Fibroblast of villous mesenchyme (primary cell): ENCODE data around the gene EEF1A1. TPM values are rescaled to one million over a fixed set of nuclear protein-coding genes. Genes with fewer than 3 reads are reported as not detected.
"Not testable (repeated sequence)": the region's sequence is repeated elsewhere in the genome, so short reads cannot be mapped to it uniquely, and the experiment has no call there.

Experiments
- DNase-seq: peaks from one replicate; pipeline ENCODE4 v3.0.0-alpha.2; 2010; ENCODE audit warnings: low read depth
- H3K4me3 ChIP-seq: 2 replicates; pipeline ENCODE4 v1.5.1; 2011; ENCODE audit warnings: low read depth, mild to moderate bottlenecking, low read length
- CTCF ChIP-seq: IDR thresholded peaks from 2 replicates; pipeline ENCODE4 v1.5.1; 2012; ENCODE audit warnings: low read depth, mild to moderate bottlenecking, low read length; ENCODE audit not compliant: insufficient read depth
- total RNA-seq: library from RNA; depleted of rRNA; stranded (reverse); fragments of >200 nt; gene quantifications from 2 replicates; pipeline ENCODE4 v1.2.3, GENCODE V29; 2012

Gene EEF1A1
- 14,096 and 18,582 TPM in 2 replicates for total RNA-seq

GRCh38 chr6:73520688-73521350 lies at the start of gene EEF1A1:
Gene EEF1A1 (minus strand): TSS chr6:73521032. CDS start chr6:73520026, 1,006 bp downstream.
- TF ChIP-seq CTCF, result no peak
- DNase-seq, result peak; percentile 100

GRCh38 chr6:73569121-73569520 lies 48.3 kb upstream of the EEF1A1 start:
- no peak overlapping the region for H3K4me3 ChIP-seq
- TF ChIP-seq CTCF, result no peak
- no peak for DNase-seq

More at GRCh38 chr6:73520688-73521350, at the start of gene EEF1A1:
- peak within 1 kb of the TSS; percentile 80 for H3K4me3 ChIP-seq

- H3K4me3 ChIP-seq, result no peak overlapping the region
- no peak for TF ChIP-seq CTCF
- DNase-seq, result peak; percentile 72
Observed at GRCh38 chr6:73566954-73567591, 46.2 kb upstream of the EEF1A1 start.

GRCh38 chr6:73566486-73566871 lies 45.6 kb upstream of the EEF1A1 start:
- DNase-seq, H3K4me3 ChIP-seq: not testable (repeated sequence)

GRCh38 chr6:73565767-73566485 lies 45.1 kb upstream of the EEF1A1 start:
- DNase-seq, result no peak
- TF ChIP-seq CTCF, result no peak
- no peak overlapping the region for H3K4me3 ChIP-seq

GRCh38 chr6:73564578-73565345 lies 43.9 kb upstream of the EEF1A1 start:
- DNase-seq, result no peak
- TF ChIP-seq CTCF, result no peak
- no peak overlapping the region for H3K4me3 ChIP-seq
